SK-N-SH treated with all-trans-retinoic acid at 6 μM for 48 hours (cell line): ENCODE results near the gene VIT.

ENCODE experiments used
- ATAC-seq: fragments of 200-7000 bp; cut with Tn5 transposase; 3 replicates; pipeline ENCODE4 v1.9.1; 2020; ENCODE audit warnings: mild to moderate bottlenecking, moderate library complexity
- BACH2 ChIP-seq: fragments of 250-450 bp; sonication (Bioruptor Pico); IDR thresholded peaks from 2 replicates; pipeline ENCODE4 v1.9.0; 2021; ENCODE audit warnings: mild to moderate bottlenecking, borderline replicate concordance
- CREB5 ChIP-seq: fragments of 250-450 bp; sonication (Bioruptor Pico); IDR thresholded peaks from 2 replicates; pipeline ENCODE4 v1.5.1; 2020; ENCODE audit warnings: low read depth, mild to moderate bottlenecking, moderate library complexity
- CSRNP3 ChIP-seq: fragments of 250-450 bp; sonication (Bioruptor Pico); IDR thresholded peaks from 2 replicates; pipeline ENCODE4 v1.5.1; 2021; ENCODE audit warnings: mild to moderate bottlenecking, moderate library complexity
- ESRRG ChIP-seq: fragments of 250-450 bp; sonication (Bioruptor Pico); IDR thresholded peaks from 2 replicates; pipeline ENCODE4 v1.6.1; 2021; ENCODE audit warnings: mild to moderate bottlenecking
- GLIS3 ChIP-seq: fragments of 250-450 bp; sonication (Bioruptor Pico); IDR thresholded peaks from 2 replicates; pipeline ENCODE4 v1.5.0; 2020; ENCODE audit warnings: mild to moderate bottlenecking, moderate library complexity
- PATZ1 ChIP-seq: fragments of 250-450 bp; sonication (Bioruptor Pico); IDR thresholded peaks from 2 replicates; pipeline ENCODE4 v1.8.0; 2020; ENCODE audit warnings: mild to moderate bottlenecking, moderate library complexity, borderline replicate concordance
- POU6F1 ChIP-seq: fragments of 250-450 bp; sonication (Bioruptor Pico); IDR thresholded peaks from 2 replicates; pipeline ENCODE4 v1.8.0; 2021; ENCODE audit warnings: low read depth, mild to moderate bottlenecking, moderate library complexity, borderline replicate concordance
- PPARA ChIP-seq: fragments of 250-450 bp; sonication (Bioruptor Pico); IDR thresholded peaks from 2 replicates; pipeline ENCODE4 v1.5.0; 2020; ENCODE audit warnings: mild to moderate bottlenecking, borderline replicate concordance
- RARB ChIP-seq: fragments of 250-450 bp; sonication (Bioruptor Pico); IDR thresholded peaks from 2 replicates; pipeline ENCODE4 v1.8.0; 2021; ENCODE audit warnings: mild to moderate bottlenecking, moderate library complexity
- TSHZ2 ChIP-seq: fragments of 250-450 bp; sonication (Bioruptor Pico); IDR thresholded peaks from 2 replicates; pipeline ENCODE4 v1.5.0; 2020; ENCODE audit warnings: mild to moderate bottlenecking, moderate library complexity
- ZC3H10 ChIP-seq: fragments of 250-450 bp; sonication (Bioruptor Pico); IDR thresholded peaks from 2 replicates; pipeline ENCODE4 v1.5.1; 2021; ENCODE audit warnings: mild to moderate bottlenecking, moderate library complexity
- ZFP3 ChIP-seq: fragments of 250-450 bp; sonication (Bioruptor Pico); IDR thresholded peaks from 2 replicates; pipeline ENCODE4 v1.5.0; 2020; ENCODE audit warnings: mild to moderate bottlenecking, moderate library complexity
- ZFP30 ChIP-seq: fragments of 450-650 bp; formaldehyde crosslinking; IDR thresholded peaks from 2 replicates; pipeline ENCODE4 v1.5.0; 2022; ENCODE audit warnings: mild to moderate bottlenecking, moderate library complexity
- ZNF565 ChIP-seq: fragments of 450-650 bp; formaldehyde crosslinking; conservative IDR thresholded peaks from 2 replicates; pipeline ENCODE4 v1.5.0; 2020; ENCODE audit warnings: low read depth, mild to moderate bottlenecking, moderate library complexity
- ZNF8 ChIP-seq: fragments of 450-650 bp; formaldehyde crosslinking; IDR thresholded peaks from 2 replicates; pipeline ENCODE4 v1.5.0; 2020; ENCODE audit warnings: mild to moderate bottlenecking, moderate library complexity

The VIT gene

GRCh38 chr2:36664696-36665076 lies 31.8 kb upstream of the VIT start:
- TF ChIP-seq BACH2 (CRISPR knock-in tag) (no peak), RARB (CRISPR knock-in tag) (no peak), ZFP3 (no peak), ZFP30 (CRISPR knock-in tag) (no peak), ESRRG (CRISPR knock-in tag) (no peak), PATZ1 (CRISPR knock-in tag) (no peak), CSRNP3 (CRISPR knock-in tag) (no peak), ZNF8 (CRISPR knock-in tag) (no peak), ZNF565 (CRISPR knock-in tag) (no peak)
- TF ChIP-seq, all 23 proteins: peak for 0
- ATAC-seq = peak; percentile 34

GRCh38 chr2:36667931-36668330 lies 28.6 kb upstream of the VIT start:
- ATAC-seq = no peak
- TF ChIP-seq ZFP3 (no peak), BACH2 (CRISPR knock-in tag) (no peak), ZNF565 (CRISPR knock-in tag) (no peak), PPARA (CRISPR knock-in tag) (no peak), TSHZ2 (CRISPR knock-in tag) (no peak), ESRRG (CRISPR knock-in tag) (no peak), ZFP30 (CRISPR knock-in tag) (no peak), PATZ1 (CRISPR knock-in tag) (no peak), POU6F1 (CRISPR knock-in tag) (no peak), CREB5 (no peak), CSRNP3 (CRISPR knock-in tag) (no peak), ZC3H10 (no peak)

GRCh38 chr2:36670881-36671595 lies 25.5 kb upstream of the VIT start:
- ATAC-seq = peak; percentile 56
- TF ChIP-seq POU6F1 (CRISPR knock-in tag) (no peak), ZFP3 (no peak), CSRNP3 (CRISPR knock-in tag) (no peak), GLIS3 (CRISPR knock-in tag) (no peak), BACH2 (CRISPR knock-in tag) (no peak), RARB (CRISPR knock-in tag) (no peak), ZFP30 (CRISPR knock-in tag) (no peak), PPARA (CRISPR knock-in tag) (no peak), PATZ1 (CRISPR knock-in tag) (no peak)
